Measurements from ENCODE around the gene CFAP119.

CFAP119 gene

GRCh38 chr16:30780549-30780948, 18.7 kb upstream of the CFAP119 start:
- DNase-seq, result no peak

- DNase-seq, result no peak
Measured at GRCh38 chr16:30780021-30780420, 18.2 kb upstream of the CFAP119 start.

- DNase-seq, result no peak
Measured at GRCh38 chr16:30779596-30779995, 17.7 kb upstream of the CFAP119 start.

GRCh38 chr16:30778549-30779244, 16.8 kb upstream of the CFAP119 start:
- no peak for DNase-seq

- DNase-seq, result no peak
Measured at GRCh38 chr16:30777591-30778297, 15.9 kb upstream of the CFAP119 start.

- peak; percentile 70 for DNase-seq
Measured at GRCh38 chr16:30775392-30776188, 13.7 kb upstream of the CFAP119 start.

GRCh38 chr16:30775131-30775391, 13.2 kb upstream of the CFAP119 start:
- DNase-seq, result no peak

GRCh38 chr16:30774367-30775130, 12.7 kb upstream of the CFAP119 start:
- no peak for DNase-seq

- DNase-seq, result no peak
Measured at GRCh38 chr16:30773826-30774225, 12.0 kb upstream of the CFAP119 start.

- no peak for DNase-seq
Measured at GRCh38 chr16:30771726-30772125, 9.9 kb upstream of the CFAP119 start.

- no peak for DNase-seq
Measured at GRCh38 chr16:30769379-30770089, 7.7 kb upstream of the CFAP119 start.

GRCh38 chr16:30768583-30769181, 6.8 kb upstream of the CFAP119 start:
- no peak for DNase-seq

- DNase-seq, result no peak
Measured at GRCh38 chr16:30767767-30768465, 6.1 kb upstream of the CFAP119 start.

- DNase-seq, result no peak
Measured at GRCh38 chr16:30766933-30767284, 5.0 kb upstream of the CFAP119 start.

- DNase-seq, result no peak
Measured at GRCh38 chr16:30766206-30766932, 4.5 kb upstream of the CFAP119 start.

- DNase-seq, result no peak
Measured at GRCh38 chr16:30764816-30765465, 3.1 kb upstream of the CFAP119 start.

GRCh38 chr16:30764086-30764485, 2.2 kb upstream of the CFAP119 start:
- DNase-seq, result no peak

- DNase-seq, result no peak
Measured at GRCh38 chr16:30762991-30763725, 1.3 kb upstream of the CFAP119 start.

- peak; percentile 43 for DNase-seq
Measured at GRCh38 chr16:30761427-30761927, 385 bp downstream of the CFAP119 start.

All from stimulated activated CD4-positive, alpha-beta T cell treated with anti-CD3 and anti-CD28 coated beads, Interleukin-4, amount 100 ng/mL, for 1 hour (primary cell).